Subcutaneous abdominal adipose tissue (tissue), 5 donors: ENCODE measurements around the gene ATP6V1D.

Source experiments
- H3K27ac ChIP-seq: one replicate; pipeline ENCODE4 v1.7.0; 2013; ENCODE audit warnings: low read depth, mild to moderate bottlenecking, inconsistent platforms, low read length, moderate library complexity
- H3K27me3 ChIP-seq, 5 donors: one replicate each; pipeline ENCODE4 v1.7.0; 2013; ENCODE audit warnings: low read length in 5 of 5, inconsistent platforms in 1 of 5; ENCODE audit not compliant: control insufficient read depth in 5 of 5, insufficient read depth in 4 of 5
- H3K36me3 ChIP-seq, 5 donors: one replicate each; pipeline ENCODE4 v1.7.0; 2013; ENCODE audit warnings: low read length in 5 of 5; ENCODE audit not compliant: control insufficient read depth in 5 of 5, insufficient read depth in 5 of 5
- H3K4me1 ChIP-seq, 5 donors: one replicate each; pipeline ENCODE4 v1.7.0; 2013; ENCODE audit warnings: low read length in 5 of 5, mild to moderate bottlenecking in 3 of 5, moderate library complexity in 1 of 5; ENCODE audit not compliant: control insufficient read depth in 5 of 5, insufficient read depth in 5 of 5
- H3K4me3 ChIP-seq, 5 donors: one replicate each; pipeline ENCODE4 v1.7.0; 2013; ENCODE audit warnings: low read length in 5 of 5, low read depth in 1 of 5
- H3K9ac ChIP-seq, 5 donors: one replicate each; pipeline ENCODE4 v1.7.0; 2013; ENCODE audit warnings: low read length in 5 of 5, mild to moderate bottlenecking in 4 of 5, moderate library complexity in 3 of 5
- H3K9me3 ChIP-seq, 5 donors: one replicate each; pipeline ENCODE4 v1.7.0; 2013; ENCODE audit warnings: low read length in 5 of 5; ENCODE audit not compliant: control insufficient read depth in 5 of 5
- donor health status: healthy.
- donor health status: healthy.
- donor health status: healthy.
- donor health status: healthy.
- donor health status: healthy.

ATP6V1D gene

DNA sequence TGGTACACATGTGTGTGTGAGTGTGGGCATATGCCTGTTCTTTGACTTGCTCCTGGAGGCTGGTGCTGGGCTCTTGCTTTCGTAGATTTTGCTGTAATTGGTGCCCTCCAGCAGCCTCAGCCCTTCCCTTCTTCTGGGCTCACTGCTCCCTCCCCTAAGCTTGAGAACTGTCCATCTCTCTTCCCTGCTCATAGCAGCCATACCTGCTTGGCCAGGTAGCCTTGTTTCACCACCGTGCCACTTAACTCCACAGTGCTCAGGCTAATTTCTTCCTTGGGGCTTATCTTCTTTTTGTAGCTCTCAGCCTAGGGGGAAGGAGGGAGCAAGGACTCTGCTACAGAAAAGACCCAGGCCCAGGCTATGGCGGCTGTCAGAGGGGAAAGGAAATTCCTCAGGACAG, 32.5 kb upstream of the ATP6V1D start:
- H3K36me3 ChIP-seq: peaks cover 0 to 7% (median under 1%) of the 10 kb centered on the region in 5 donors
- H3K9me3 ChIP-seq: no peaks in the 10 kb centered on the region
- H3K27me3 ChIP-seq: no peaks in the 10 kb centered on the region
- no peak overlapping the region for H3K27ac ChIP-seq
- no peaks in the 10 kb centered on the region for H3K4me1 ChIP-seq
- no peak overlapping the region for H3K9ac ChIP-seq
- H3K4me3 ChIP-seq: no peak overlapping the region

DNA sequence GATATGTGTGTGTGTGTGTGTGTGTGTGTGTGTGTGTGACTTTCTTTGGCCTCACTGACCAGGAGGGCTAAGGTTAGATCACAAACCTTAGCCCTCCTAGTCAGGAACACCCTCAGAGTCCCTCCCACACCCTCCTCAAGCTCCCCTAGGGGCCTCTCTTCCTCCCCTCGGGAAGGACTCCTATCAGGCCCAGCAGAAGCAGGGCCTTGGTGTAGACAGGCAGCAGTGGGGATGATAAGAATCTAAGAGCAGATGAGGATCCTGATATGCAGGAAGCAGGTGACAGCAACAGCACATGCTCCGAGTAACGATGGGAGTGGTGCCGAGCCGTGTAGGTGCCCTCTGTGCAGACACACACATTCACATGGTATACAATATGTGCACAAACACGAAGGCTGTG, 31.7 kb upstream of the ATP6V1D start:
- Histone ChIP-seq H3K9me3 (no peaks in the 10 kb centered on the region), H3K27me3 (no peaks in the 10 kb centered on the region), H3K9ac (no peak overlapping the region), H3K36me3 (peaks cover 0 to 13% (median 8%) of the 10 kb centered on the region in 5 donors), H3K4me1 (no peaks in the 10 kb centered on the region), H3K27ac (no peak overlapping the region), H3K4me3 (no peak overlapping the region)

DNA sequence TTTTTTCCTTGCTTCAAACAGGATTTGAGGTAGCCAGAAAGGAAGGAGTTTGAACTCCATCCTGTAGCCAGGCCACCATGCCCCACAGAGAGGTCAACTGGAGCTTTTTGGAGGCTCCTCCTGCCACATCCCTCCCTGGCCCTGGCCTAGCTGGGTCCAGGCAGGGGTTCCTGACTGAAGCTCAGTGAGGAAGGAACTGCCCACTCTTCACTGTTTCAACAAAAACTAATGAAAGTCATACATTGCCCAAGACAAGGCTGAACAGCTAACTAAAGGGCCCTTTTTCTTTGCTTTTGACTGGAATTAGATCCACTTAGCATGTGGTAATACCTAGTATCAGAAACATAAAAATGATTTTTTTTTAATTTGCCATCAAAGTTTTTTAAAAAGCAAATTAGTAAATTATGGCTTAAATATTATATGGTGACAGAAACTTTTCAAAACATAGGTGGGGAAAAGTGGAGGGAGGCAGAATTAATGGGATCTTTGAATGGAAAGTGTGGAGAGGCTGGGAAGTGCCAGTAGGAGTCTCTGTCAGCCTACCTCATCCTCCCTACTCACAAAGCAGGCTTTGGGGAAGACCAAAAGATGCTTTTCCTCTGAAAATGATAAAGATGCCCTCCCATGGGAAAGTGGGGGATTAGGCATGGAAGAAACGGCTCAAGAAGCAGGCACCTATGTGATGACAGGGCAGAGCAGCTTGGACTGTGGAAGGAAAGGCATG, 30.4 kb upstream of the ATP6V1D start:
- Histone ChIP-seq H3K9me3 (no peaks in the 10 kb centered on the region), H3K36me3 (peaks cover 5 to 24% (median 21%) of the 10 kb centered on the region in 5 donors), H3K9ac (no peak overlapping the region), H3K4me3 (no peak overlapping the region), H3K27me3 (no peaks in the 10 kb centered on the region), H3K27ac (no peak overlapping the region), H3K4me1 (no peaks in the 10 kb centered on the region)

DNA sequence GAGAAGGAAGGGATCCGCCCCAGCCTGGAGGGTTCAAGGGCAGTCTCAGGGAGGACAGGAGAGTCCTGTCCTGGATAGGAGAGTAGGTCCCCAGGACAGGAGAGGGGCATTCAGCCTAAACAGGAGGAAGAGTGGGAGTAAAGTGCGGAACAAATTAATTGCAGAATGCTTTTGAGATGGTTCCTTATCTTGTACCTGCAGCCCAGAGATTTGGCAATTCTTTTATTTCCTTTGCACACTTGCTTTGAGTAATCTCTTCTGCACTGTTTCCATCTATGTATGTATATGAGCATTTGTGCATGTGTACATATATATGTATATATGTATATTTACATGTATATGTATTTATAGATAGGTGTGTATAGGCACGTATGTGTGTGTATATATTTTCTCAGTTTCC, 29.7 kb upstream of the ATP6V1D start:
- H3K4me1 ChIP-seq: no peaks in the 10 kb centered on the region
- peaks cover 9 to 31% (median 28%) of the 10 kb centered on the region in 5 donors for H3K36me3 ChIP-seq
- no peak overlapping the region for H3K27ac ChIP-seq
- no peaks in the 10 kb centered on the region for H3K9me3 ChIP-seq
- H3K4me3 ChIP-seq: no peak overlapping the region
- no peaks in the 10 kb centered on the region for H3K27me3 ChIP-seq
- no peak overlapping the region for H3K9ac ChIP-seq

DNA sequence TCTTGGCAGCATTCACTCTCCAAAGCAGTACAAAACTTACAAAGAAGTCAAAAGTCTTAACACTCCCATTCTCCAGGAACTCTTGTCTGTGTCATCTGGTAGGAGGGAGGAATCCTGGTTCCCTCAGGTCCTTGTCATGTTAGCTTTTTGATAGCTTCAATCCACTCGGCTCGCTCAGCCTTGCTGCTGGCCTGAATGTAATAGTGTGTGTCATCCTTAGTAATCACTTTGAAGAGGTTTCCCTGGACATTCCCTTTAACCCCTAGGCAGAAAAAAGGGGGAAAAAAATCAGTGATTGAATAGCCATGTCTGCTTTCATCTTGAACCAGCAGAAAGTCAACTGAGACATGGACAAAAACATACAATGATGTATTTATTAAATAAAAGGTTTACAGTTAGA, 27.6 kb upstream of the ATP6V1D start:
- Histone ChIP-seq H3K27ac (no peak overlapping the region), H3K36me3 (peaks cover 29 to 50% (median 48%) of the 10 kb centered on the region in 5 donors), H3K9ac (no peak overlapping the region), H3K9me3 (no peaks in the 10 kb centered on the region), H3K4me3 (no peak overlapping the region), H3K4me1 (no peaks in the 10 kb centered on the region), H3K27me3 (no peaks in the 10 kb centered on the region)

DNA sequence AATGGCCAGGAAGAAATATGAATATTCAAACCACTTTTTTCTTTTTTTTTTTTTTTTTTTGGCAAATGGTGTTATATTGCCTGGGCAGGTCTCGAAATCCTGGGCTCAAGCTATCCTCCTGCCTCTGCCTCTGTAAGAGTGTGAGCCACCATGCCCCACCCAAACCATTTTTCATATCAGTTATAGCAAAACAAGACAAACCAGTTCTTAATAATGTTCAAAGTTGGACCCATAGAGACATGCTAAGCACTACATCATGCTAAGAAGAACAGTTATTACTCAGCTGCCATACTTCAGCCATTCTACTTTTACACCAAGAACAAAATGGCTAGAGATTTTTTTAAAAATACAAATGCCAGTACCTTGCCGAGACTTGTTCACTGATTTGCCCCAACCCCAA, 26.0 kb upstream of the ATP6V1D start:
- Histone ChIP-seq H3K27ac (no peak overlapping the region), H3K9me3 (no peaks in the 10 kb centered on the region), H3K27me3 (no peaks in the 10 kb centered on the region), H3K4me3 (no peak overlapping the region), H3K36me3 (peaks cover 44 to 65% (median 63%) of the 10 kb centered on the region in 5 donors), H3K4me1 (no peaks in the 10 kb centered on the region), H3K9ac (no peak overlapping the region)

DNA sequence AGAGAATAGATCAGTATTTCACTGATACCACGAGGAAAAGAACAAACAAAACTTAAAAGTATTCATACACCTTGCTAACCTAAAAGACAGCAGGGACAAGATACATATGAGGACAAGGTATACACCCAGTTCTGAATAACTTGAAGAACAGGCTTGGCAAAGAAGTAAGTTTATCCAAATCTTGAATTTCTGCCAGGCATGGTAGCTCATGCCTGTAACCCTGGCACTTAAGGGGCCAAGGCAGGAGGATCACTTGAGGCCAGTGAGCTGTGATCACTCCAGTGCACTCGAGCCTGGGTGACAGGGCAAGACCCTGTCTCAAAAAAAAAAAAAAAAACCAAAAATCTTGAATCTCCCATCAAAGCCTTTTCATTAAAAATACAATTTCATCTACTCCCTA, 25.5 kb upstream of the ATP6V1D start:
- H3K4me3 ChIP-seq: no peak overlapping the region
- H3K27ac ChIP-seq: no peak overlapping the region
- H3K9me3 ChIP-seq: no peaks in the 10 kb centered on the region
- no peak overlapping the region for H3K9ac ChIP-seq
- H3K36me3 ChIP-seq: peaks cover 49 to 70% (median 64%) of the 10 kb centered on the region in 5 donors
- no peaks in the 10 kb centered on the region for H3K27me3 ChIP-seq
- no peaks in the 10 kb centered on the region for H3K4me1 ChIP-seq

DNA sequence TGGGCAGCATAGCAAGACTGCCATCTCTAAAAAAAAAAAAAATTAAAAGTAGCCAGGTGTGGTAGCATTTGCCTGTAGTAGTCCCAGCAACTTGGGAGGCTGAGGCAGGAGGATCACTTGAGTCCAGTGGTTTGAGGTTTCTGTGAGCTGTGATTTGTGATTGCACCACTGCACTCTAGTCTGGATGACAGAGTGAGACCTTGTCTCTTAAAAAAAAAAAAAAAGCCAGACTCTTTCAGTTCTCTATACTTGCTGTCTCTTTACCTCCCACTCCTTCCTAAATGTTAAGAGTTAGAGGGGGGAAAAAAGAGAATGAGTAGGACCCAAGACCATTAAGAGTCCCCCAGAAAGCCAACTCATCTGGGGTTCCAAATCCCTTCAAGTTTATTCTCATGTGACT, 18.3 kb upstream of the ATP6V1D start:
- peaks cover 70 to 91% (median 84%) of the 10 kb centered on the region in 5 donors for H3K36me3 ChIP-seq
- H3K4me3 ChIP-seq: no peak overlapping the region
- H3K9me3 ChIP-seq: no peaks in the 10 kb centered on the region
- H3K27me3 ChIP-seq: no peaks in the 10 kb centered on the region
- no peak overlapping the region for H3K27ac ChIP-seq
- H3K9ac ChIP-seq: no peak overlapping the region
- no peaks in the 10 kb centered on the region for H3K4me1 ChIP-seq

DNA sequence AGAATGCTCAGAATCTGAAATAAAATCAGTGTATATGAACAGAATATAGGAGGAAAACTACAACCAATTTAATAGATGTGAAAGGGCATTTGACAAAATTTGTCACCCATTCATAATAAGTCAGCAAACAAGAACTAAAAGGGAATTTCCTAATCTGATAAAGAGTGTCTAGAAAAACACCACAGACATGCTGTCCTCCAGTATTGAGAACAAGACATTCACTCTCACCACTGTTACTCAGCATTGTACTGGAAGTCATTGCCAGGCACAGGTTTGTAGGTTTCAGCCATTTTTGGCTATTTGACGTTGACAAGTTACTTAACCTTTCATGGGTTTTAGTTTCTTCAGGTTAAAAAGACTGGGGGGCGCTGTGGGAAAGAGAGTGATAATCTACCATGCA, 13.7 kb upstream of the ATP6V1D start:
- Histone ChIP-seq H3K4me3 (no peak overlapping the region), H3K4me1 (no peaks in the 10 kb centered on the region), H3K27ac (no peak overlapping the region), H3K9me3 (no peaks in the 10 kb centered on the region), H3K27me3 (no peaks in the 10 kb centered on the region), H3K36me3 (peaks cover 53 to 79% (median 67%) of the 10 kb centered on the region in 5 donors), H3K9ac (no peak overlapping the region)

DNA sequence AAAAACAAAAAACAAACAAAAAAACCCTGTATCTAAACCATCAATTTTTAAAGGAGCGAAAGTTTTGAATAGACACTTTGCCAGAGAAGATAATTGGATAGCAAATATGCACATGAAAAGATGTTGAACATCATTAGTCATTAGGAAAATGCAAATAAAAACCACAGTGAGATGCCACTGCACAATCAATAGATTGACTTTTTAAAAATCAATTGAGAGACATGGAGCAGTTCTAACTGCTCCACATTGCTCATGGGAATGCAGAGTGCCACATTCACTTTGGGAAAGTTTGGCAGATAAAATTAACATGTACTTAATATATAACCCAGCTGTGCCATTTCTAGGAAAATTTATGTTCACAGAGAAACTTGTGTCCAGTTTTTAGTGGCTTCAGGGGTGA, 13.2 kb upstream of the ATP6V1D start:
- Histone ChIP-seq H3K9me3 (no peaks in the 10 kb centered on the region), H3K4me3 (no peak overlapping the region), H3K27me3 (no peaks in the 10 kb centered on the region), H3K9ac (no peak overlapping the region), H3K36me3 (peaks cover 52 to 78% (median 68%) of the 10 kb centered on the region in 5 donors), H3K4me1 (no peaks in the 10 kb centered on the region), H3K27ac (no peak overlapping the region)
